Transverse colon (tissue), 4 donors: ENCODE measurements around the gene PEX13. TPM values are rescaled to one million over a fixed set of nuclear protein-coding genes. Genes with fewer than 3 reads are reported as not detected.
A peak's percentile ranks its signal among the peaks of the same experiment; 100 is the strongest.

Experiments used
- DNase-seq: peaks from one replicate; pipeline ENCODE4 v3.0.0-alpha.2; 2019
- H3K27ac ChIP-seq, 4 donors: fragments of 200-600 bp; sonication (generic); 2 replicates each; pipeline ENCODE4 v1.5.1; 2016 to 2018; ENCODE audit warnings: inconsistent platforms in 4 of 4
- H3K27me3 ChIP-seq: fragments of 200-600 bp; sonication (generic); 2 replicates; pipeline ENCODE4 v1.5.1; 2017; ENCODE audit warnings: inconsistent platforms
- H3K36me3 ChIP-seq, 4 donors: fragments of 200-600 bp; sonication (generic); 2 replicates each; pipeline ENCODE4 v1.5.1; 2017 to 2019; ENCODE audit warnings: inconsistent platforms in 4 of 4
- H3K4me1 ChIP-seq, 4 donors: fragments of 200-600 bp; sonication (generic); 2 replicates each; pipeline ENCODE4 v1.5.1; 2017 to 2020; ENCODE audit warnings: inconsistent platforms in 4 of 4
- H3K4me3 ChIP-seq, 4 donors: fragments of 200-600 bp; sonication (generic); 1 replicate in 1 of 4; 2 replicates in 3 of 4; pipeline versions ENCODE4 v1.5.1 to v1.6.1; 2017 to 2019; ENCODE audit warnings: inconsistent platforms in 4 of 4
- H3K9me3 ChIP-seq, 2 donors: fragments of 200-600 bp; sonication (generic); 2 replicates each; pipeline ENCODE4 v1.5.1; 2017 to 2019; ENCODE audit warnings: inconsistent platforms in 2 of 2
- CTCF ChIP-seq, 5 experiments: fragments of 200-600 bp in 3 of 5; fragments of 450-650 bp in 2 of 5; sonication (generic) in 3 of 5; IDR thresholded peaks; 1 replicate in 2 of 5; 2 replicates in 3 of 5; pipeline ENCODE4 v1.5.1; 2016 to 2017; ENCODE audit warnings: antibody characterized with exemption in 5 of 5, inconsistent platforms in 3 of 5, mild to moderate bottlenecking in 2 of 5, moderate library complexity in 1 of 5
- EP300 ChIP-seq: sonication (generic); formaldehyde crosslinking; IDR thresholded peaks from one replicate; pipeline ENCODE4 v1.6.1; 2017; ENCODE audit warnings: antibody characterized with exemption, low read depth
- POLR2A ChIP-seq: fragments of 450-650 bp; IDR thresholded peaks from one replicate; pipeline ENCODE4 v1.6.1; 2016; ENCODE audit warnings: antibody characterized with exemption, mild to moderate bottlenecking, moderate library complexity
- POLR2AphosphoS5 ChIP-seq, 3 donors: sonication (generic); formaldehyde crosslinking; IDR thresholded peaks; one replicate each; pipeline ENCODE4 v1.6.1; 2016; ENCODE audit warnings: antibody characterized with exemption in 3 of 3
- WGBS, 2 donors: methylation state at CpG; one replicate each; pipeline ENCODE4 v1.1.5; 2018; ENCODE audit warnings: low coverage in 1 of 2; 5-methylcytosine and 5-hydroxymethylcytosine counted together
- in situ Hi-C, 4 donors: fragments of 200-750 bp; cut with MboI; loops; one replicate each; pipeline versions ENCODE4 v1.15.0 to v1.15.1; 2017; ENCODE audit warnings: low sequenced_read_pairs in 3 of 4, low pct_ligation_motif_present in 1 of 4, low pct_unique_long_range_greater_than_20kb in 1 of 4
- intact Hi-C: fragments of 100-400 bp; cut with DNase I; formaldehyde crosslinking; loops from one replicate; pipeline ENCODE4 v1.15.1; 2023; ENCODE audit warnings: low total_unique reads
- total RNA-seq, 4 donors: library from RNA; depleted of rRNA; stranded (reverse); fragments of >200 nt; gene quantifications; one replicate each; pipeline ENCODE4 v1.1.0, GENCODE V29; 2016

PEX13 gene
- total RNA-seq, 4 donors from 2014 or later = 20.2 to 44.1 (median 34.6) TPM

- no peak for DNase-seq
- peaks cover 0 to 8% (median 0%) of the 10 kb centered on the region in 4 donors for H3K4me1 ChIP-seq
- intact Hi-C loops = no loop called here
- H3K9me3 ChIP-seq = no peaks in the 10 kb centered on the region
- peaks cover 0 to 20% (median 8%) of the 10 kb centered on the region in 4 donors for H3K36me3 ChIP-seq
- WGBS, 2 donors = 50 to 73% methylated on average over 2 to 4 of the region's 4 CpGs
- no peak for TF ChIP-seq POLR2A
- no peak for TF ChIP-seq POLR2AphosphoS5 (IDR thresholded peaks at IDR 0.05)
- TF ChIP-seq CTCF (IDR thresholded peaks at IDR 0.05) = no peak
- TF ChIP-seq EP300 = no peak
- no peak overlapping the region for H3K27ac ChIP-seq
- no peaks in the 10 kb centered on the region for H3K27me3 ChIP-seq
- no peak overlapping the region for H3K4me3 ChIP-seq
- in situ Hi-C loops = no loop called here
These were observed 27.1 kb downstream of the PEX13 start for GRCh38 chr2:61044636-61045035.

- Histone ChIP-seq H3K9me3 (no peaks in the 10 kb centered on the region), H3K27ac (no peak overlapping the region), H3K36me3 (peaks cover 0 to 21% (median 10%) of the 10 kb centered on the region in 4 donors), H3K4me1 (peaks cover 0 to 8% (median 0%) of the 10 kb centered on the region in 4 donors), H3K27me3 (no peaks in the 10 kb centered on the region), H3K4me3 (no peak overlapping the region)
- WGBS, 2 donors = 68 to 83% methylated on average over 2 of the region's 2 CpGs
- in situ Hi-C loops = no loop called here
- intact Hi-C loops = no loop called here
- no peak for DNase-seq
- TF ChIP-seq EP300 = no peak
- TF ChIP-seq CTCF (IDR thresholded peaks at IDR 0.05) = no peak
- no peak for TF ChIP-seq POLR2AphosphoS5 (IDR thresholded peaks at IDR 0.05)
- no peak for TF ChIP-seq POLR2A
These were observed 27.7 kb downstream of the PEX13 start for GRCh38 chr2:61045226-61045625.

GRCh38 chr2:61045999-61046398, 28.5 kb downstream of the PEX13 start:
- H3K27ac ChIP-seq = no peak overlapping the region
- 58 to 66% methylated on average over 4 of the region's 4 CpGs for WGBS, 2 donors
- peaks cover 0 to 28% (median 13%) of the 10 kb centered on the region in 4 donors for H3K36me3 ChIP-seq
- in situ Hi-C loops (no loop called here), intact Hi-C loops (no loop called here)
- H3K27me3 ChIP-seq = no peaks in the 10 kb centered on the region
- peaks cover 0 to 8% (median 0%) of the 10 kb centered on the region in 4 donors for H3K4me1 ChIP-seq
- H3K9me3 ChIP-seq = no peaks in the 10 kb centered on the region
- no peak for DNase-seq
- no peak overlapping the region for H3K4me3 ChIP-seq
- TF ChIP-seq POLR2AphosphoS5 (IDR thresholded peaks at IDR 0.05) (peak in 2 of 3 donors; percentile 6 to 10), CTCF (IDR thresholded peaks at IDR 0.05) (no peak), EP300 (no peak)

GRCh38 chr2:61055557-61055956, 38.0 kb downstream of the PEX13 start:
- 43 to 55% methylated on average over 2 of the region's 2 CpGs for WGBS, 2 donors
- in situ Hi-C loops = no loop called here
- TF ChIP-seq CTCF (IDR thresholded peaks at IDR 0.05) = no peak
- no peak for TF ChIP-seq POLR2A
- no peak for TF ChIP-seq POLR2AphosphoS5 (IDR thresholded peaks at IDR 0.05)
- TF ChIP-seq EP300 = no peak

More at GRCh38 chr2:61055557-61055956, 38.0 kb downstream of the PEX13 start:
- Histone ChIP-seq H3K4me3 (no peak overlapping the region), H3K9me3 (no peaks in the 10 kb centered on the region), H3K36me3 (peaks cover 0 to 10% (median 2%) of the 10 kb centered on the region in 4 donors), H3K27me3 (no peaks in the 10 kb centered on the region), H3K4me1 (no peaks in the 10 kb centered on the region), H3K27ac (no peak overlapping the region)
- intact Hi-C loops = no loop called here
- no peak for DNase-seq
